RCC 7860 (cell line): ENCODE data around the gene OR2S2.

Source experiments
- DNase-seq: peaks from one replicate; pipeline ENCODE4 v3.0.0-alpha.2; 2015; ENCODE audit warnings: low spot score
- FAIRE-seq: peaks from 2 replicates; lab custom pipeline; 2012; peaks lifted over from hg19 to GRCh38; lab: Jason Lieb, UNC

Gene OR2S2

DNA sequence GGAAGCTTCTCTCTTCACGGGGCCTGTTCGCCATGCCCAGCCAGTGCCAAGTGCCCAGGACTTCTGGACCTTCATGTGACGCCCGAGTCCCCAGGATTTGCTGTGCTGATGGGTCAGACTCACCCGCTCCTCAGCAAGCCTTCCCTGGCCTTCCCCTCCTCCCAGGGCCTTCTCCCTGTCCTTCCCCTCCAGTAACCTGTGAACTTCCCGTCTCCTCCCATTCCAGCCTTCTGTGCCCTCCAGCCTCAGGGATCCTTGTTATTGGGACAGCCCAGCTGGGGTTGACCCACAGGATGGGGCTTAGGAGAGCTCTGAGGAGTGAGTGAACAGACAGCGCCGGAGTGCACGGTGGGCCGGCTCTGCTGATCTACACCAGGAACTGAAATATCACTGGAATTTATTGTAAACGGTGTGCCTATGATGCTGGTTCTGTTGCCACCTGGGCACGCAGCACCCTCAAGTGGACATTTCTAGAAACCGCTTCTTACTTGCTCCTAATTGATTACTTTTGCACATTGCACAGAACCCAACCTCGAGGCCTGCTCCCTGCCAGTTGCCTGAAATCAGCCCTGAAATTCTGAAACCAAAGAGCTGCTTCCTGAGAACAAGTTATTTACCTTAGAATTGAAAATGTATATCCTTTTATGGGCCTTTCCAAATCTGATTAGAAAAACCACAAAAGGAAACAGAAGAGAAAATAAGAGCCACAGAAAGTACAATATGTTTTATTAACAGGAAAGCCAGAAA is 47.2 kb downstream of the OR2S2 start:
- DNase-seq (peak; percentile 51), FAIRE-seq (no peak)

DNA sequence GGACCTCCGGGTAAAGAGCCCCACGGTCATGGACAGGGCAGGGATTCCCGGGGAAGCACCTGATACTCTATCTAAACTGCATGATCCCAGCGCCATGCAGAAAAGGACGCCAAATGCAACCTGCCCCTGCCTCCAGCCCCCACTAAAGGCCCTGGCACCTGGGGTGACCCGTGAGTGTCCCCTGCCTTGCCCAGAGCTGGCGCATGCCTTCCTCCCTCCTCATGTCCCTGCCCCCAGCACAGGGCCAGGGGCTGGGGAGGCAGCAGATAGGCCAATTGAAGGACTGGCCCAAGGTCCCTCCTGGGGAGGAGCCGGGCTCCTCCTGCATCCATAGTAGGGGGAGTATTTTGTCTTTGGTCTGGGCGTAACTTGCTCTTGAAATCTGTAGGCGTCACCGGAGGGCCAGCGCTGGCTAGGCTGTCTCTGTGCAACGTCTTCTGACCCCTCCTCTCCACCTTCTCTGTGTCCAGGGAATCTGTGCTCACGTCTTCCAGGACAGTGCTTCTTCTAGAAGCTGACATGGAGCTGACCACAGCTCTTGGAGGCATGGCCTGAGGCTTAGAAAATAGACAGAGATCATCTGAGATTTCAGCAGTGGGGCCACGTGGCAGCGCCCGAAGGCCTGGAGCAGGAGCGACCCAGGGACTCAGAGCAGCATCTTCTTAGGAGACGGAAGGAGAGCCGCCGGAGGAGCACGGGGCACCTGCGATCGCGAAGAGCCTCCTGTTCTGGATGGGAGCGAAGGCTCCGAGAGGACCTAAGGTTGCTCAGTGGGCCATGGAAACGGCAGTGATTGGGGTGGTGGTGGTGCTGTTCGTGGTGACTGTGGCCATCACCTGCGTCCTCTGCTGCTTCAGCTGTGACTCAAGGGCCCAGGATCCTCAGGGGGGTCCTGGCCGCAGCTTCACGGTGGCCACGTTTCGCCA is 48.0 kb downstream of the OR2S2 start:
- DNase-seq (no peak), FAIRE-seq (no peak)

DNA sequence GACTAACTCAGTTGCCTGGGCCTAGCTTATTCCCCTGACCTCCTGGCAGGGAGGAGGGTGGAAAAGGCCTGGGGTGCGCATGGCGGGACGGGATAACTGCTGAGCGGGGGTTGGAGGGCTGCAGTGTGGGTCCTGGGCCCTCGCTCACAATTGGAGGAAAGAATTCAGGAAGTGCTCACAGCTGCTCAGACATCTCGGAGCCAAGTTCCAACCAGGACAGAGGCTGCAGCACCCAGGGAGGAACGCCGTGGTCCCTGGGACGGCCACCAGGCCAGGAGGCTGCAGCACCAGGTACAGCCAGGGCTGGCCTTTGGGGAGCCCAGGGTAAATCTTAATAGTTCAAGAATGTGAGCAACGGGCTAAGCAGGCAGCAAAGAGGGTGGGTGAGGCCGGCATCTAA is 48.7 kb downstream of the OR2S2 start, which contains the start of gene SPAAR:
TSS of gene SPAAR (plus strand) at position 217 of the 400 bp plus-strand sequence. CDS start 974 bp downstream, outside the sequence.
- no peak for FAIRE-seq

DNA sequence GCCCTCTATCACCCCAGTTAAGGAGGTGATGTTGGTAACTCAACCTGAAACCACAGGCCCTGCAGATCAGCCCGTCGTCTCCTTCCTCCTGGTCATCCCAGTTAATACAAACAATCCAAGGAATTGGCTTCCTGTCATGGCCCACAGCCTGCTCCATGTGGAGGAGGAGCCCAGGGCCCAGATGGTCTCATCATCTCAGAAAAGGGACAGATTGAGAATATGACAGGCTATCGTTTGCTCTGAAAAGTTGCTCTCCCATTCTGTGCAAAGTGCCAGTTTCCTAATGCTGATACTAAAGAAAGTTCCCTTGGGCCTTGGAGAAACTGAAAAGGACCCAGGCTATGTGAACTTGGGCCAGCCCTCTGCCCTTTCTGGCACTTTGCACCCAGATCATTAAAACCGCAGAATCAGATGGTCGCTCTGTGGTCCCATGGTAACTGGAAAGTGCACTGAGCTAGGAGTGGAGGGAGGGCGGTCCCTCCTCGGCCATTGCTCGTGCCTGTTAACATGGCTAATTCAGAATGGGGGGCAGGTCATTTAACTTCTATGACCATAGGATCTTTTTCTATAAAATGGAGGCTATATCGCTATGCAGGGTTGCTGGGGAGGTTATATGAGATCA is 49.3 kb downstream of the OR2S2 start:
- FAIRE-seq (no peak), DNase-seq (peak; percentile 82)

More for the DNA sequence above, 48.7 kb downstream of the OR2S2 start, which contains the start of gene SPAAR:
- no peak for DNase-seq

DNA sequence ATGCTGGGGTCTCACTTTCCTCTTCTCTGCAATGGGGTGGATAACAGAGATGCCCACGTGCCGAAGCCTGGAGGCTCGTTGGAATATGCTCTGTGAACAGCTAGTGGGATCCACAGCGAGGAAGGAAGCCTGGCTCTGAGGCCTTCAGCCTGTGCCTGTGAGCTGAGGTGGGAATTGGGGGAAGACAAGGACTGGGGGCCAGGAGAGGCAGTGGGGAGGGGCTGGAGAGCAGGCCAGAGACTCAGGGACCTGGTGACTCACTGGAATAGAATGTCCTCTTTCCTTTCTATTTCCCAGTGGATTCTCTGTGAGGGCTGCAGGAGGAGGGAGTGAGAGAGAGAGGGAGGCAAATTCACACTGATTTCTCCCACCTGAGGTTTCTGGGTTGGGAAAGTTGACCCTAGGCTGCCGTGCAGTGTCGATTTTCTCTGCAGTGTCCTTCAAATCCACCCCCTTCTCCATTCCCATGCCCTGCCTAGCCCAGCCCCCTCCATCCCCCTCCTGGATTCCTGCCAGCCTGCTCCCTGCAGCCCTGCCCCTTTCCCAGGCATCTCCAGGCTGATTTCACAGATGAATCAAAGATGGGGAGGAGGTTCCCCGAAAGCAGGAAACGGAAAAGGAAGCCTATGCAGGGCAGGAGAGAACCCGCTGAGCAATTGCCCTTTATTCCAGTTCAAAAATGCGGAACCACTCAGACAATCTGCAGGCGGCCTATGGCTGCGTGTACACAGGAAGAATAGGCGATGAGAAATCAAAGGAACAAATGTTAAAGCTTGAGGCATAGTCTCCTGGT is 50.0 kb downstream of the OR2S2 start:
- peak; percentile 90 for DNase-seq

More for the DNA sequence above, 50.0 kb downstream of the OR2S2 start:
- peak; percentile 88 for FAIRE-seq
